ENCODE results near the gene UAP1L1. TPM values are rescaled to one million over a fixed set of nuclear protein-coding genes. Genes with fewer than 3 reads are reported as not detected.
A peak's percentile ranks its signal among the peaks of the same experiment; 100 is the strongest.

UAP1L1 gene
- total RNA-seq, 1 donor from 2014 or later: 11.7 TPM

DNA sequence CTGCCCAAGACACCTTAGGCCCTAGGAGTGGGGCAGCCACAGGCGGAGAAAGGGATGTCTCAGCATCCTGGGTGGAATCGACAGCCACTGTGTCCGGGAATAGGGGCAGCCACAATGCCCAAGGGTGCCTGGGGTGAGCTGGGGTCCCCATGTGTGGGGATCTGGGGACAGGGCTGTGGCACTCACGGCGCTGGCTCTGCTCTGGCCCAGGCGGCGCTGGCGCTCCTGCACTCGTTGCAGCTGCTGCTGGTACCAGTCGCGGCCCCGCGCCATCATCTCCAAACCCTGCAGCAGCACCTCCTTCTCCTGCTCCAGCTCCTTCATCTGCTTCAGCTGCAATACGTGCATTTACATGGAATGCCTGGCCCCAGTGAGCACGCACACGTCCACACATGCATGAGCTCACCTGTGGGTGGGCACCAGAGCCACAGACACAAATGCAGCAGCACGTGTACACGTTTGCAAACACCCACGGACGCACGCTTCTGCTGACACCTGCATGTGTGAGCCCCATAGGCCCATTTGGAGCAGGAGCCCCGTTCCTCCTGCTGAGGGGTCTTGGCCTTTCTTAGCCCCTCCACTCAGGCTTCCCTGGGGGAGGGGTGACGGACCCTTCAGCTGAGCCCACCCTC is 11.9 kb upstream of the UAP1L1 start:
- Histone ChIP-seq H3K4me3 (ENCODE audit: low read depth, low read length) (no peak overlapping the region), H3K27me3 (ENCODE audit: control insufficient read depth, insufficient read depth, low read length) (no peaks in the 10 kb centered on the region), H3K36me3 (ENCODE audit: control insufficient read depth, insufficient read depth, low read length) (no peaks in the 10 kb centered on the region)
- TF ChIP-seq, protein P1, sequence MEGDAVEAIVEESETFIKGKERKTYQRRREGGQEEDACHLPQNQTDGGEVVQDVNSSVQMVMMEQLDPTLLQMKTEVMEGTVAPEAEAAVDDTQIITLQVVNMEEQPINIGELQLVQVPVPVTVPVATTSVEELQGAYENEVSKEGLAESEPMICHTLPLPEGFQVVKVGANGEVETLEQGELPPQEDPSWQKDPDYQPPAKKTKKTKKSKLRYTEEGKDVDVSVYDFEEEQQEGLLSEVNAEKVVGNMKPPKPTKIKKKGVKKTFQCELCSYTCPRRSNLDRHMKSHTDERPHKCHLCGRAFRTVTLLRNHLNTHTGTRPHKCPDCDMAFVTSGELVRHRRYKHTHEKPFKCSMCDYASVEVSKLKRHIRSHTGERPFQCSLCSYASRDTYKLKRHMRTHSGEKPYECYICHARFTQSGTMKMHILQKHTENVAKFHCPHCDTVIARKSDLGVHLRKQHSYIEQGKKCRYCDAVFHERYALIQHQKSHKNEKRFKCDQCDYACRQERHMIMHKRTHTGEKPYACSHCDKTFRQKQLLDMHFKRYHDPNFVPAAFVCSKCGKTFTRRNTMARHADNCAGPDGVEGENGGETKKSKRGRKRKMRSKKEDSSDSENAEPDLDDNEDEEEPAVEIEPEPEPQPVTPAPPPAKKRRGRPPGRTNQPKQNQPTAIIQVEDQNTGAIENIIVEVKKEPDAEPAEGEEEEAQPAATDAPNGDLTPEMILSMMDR (IDR thresholded peaks at IDR 0.05; ENCODE audit: insufficient read depth, low read length, poor library complexity, severe bottlenecking): no peak
- DNase-seq (ENCODE audit: low read depth): no peak

DNA sequence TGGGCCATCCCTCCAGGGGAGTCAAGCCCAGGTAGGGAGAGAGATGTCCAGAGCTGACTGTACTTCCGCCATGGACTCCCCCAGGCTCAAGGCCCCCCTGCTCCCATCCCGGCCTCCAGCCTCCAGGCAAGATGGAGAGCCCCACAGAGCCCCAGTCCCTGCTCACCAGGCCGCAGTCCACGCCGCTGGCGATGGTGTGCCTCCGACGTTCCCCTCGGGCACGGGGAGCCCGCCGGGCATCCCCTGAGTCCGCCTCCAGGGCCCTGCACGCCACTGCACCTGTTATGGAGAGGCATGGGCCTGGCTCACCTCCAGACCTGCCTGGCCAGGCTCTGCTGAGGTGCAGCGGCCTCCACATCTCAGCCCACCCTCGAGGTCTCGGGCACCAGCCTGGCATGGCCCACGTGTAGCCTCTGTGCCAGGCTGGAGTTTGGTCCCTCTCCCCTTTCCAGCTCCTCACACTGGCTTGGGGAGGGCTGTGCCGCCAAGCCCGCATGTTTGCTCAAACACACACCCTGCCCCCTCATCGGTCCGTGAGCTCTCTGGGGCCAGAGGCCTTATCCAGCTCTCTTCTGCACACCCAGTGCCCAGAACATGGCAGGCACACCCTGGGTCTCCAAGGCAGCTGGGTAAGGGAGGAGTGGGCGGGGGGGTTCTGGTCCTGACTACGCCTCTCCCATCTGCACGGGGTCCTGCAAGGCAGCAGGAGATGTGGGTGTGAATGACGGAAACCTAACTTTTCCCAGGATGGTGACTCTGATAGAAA is 11.0 kb upstream of the UAP1L1 start:
- no peaks in the 10 kb centered on the region for H3K36me3 ChIP-seq (ENCODE audit: control insufficient read depth, insufficient read depth, low read length)

DNA sequence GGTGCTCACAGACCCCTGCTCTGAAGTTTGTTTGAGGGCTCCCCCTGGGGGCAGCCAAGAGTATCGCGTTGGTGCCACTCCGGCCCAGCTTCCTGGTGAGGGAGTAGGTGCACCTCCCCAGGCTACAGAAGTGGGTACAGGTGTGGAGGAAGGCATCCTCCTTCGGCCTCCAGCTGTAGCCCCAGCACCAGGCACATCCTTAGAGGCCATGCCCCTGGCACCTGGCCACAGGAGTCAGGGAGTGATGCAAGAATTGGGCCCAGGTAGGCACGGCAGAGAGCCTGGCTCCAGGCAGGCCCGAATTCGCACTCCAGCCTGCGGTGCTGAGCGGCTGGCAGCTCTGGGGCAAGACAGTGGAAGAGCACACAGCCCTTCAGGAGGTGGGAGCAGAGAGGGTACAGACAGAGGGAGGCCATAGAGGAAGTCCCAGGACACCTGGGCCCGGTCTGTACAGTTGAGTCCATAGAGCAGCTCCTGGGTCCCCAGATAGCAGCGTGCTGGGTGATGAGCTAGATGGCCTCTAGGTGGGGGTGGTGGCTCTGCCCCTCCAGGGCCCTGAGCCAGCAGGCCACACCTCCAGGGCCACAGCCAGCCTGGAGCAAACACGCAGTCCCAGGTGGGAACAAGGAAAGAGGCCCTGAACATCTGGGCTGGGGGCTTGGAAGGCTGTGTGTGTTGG is 9.3 kb upstream of the UAP1L1 start:
- Histone ChIP-seq H3K27me3 (ENCODE audit: control insufficient read depth, insufficient read depth, low read length) (no peaks in the 10 kb centered on the region), H3K36me3 (ENCODE audit: control insufficient read depth, insufficient read depth, low read length) (no peaks in the 10 kb centered on the region), H3K4me3 (ENCODE audit: low read depth, low read length) (no peak overlapping the region)
- TF ChIP-seq, protein P1 (IDR thresholded peaks at IDR 0.05; ENCODE audit: insufficient read depth, low read length, poor library complexity, severe bottlenecking): peak; percentile 91
- DNase-seq (ENCODE audit: low read depth): no peak

More for the DNA sequence above, 11.0 kb upstream of the UAP1L1 start:
- Histone ChIP-seq H3K27me3 (ENCODE audit: control insufficient read depth, insufficient read depth, low read length) (no peaks in the 10 kb centered on the region), H3K4me3 (ENCODE audit: low read depth, low read length) (no peak overlapping the region)
- TF ChIP-seq, protein P1 (IDR thresholded peaks at IDR 0.05; ENCODE audit: insufficient read depth, low read length, poor library complexity, severe bottlenecking): no peak
- DNase-seq (ENCODE audit: low read depth): no peak

DNA sequence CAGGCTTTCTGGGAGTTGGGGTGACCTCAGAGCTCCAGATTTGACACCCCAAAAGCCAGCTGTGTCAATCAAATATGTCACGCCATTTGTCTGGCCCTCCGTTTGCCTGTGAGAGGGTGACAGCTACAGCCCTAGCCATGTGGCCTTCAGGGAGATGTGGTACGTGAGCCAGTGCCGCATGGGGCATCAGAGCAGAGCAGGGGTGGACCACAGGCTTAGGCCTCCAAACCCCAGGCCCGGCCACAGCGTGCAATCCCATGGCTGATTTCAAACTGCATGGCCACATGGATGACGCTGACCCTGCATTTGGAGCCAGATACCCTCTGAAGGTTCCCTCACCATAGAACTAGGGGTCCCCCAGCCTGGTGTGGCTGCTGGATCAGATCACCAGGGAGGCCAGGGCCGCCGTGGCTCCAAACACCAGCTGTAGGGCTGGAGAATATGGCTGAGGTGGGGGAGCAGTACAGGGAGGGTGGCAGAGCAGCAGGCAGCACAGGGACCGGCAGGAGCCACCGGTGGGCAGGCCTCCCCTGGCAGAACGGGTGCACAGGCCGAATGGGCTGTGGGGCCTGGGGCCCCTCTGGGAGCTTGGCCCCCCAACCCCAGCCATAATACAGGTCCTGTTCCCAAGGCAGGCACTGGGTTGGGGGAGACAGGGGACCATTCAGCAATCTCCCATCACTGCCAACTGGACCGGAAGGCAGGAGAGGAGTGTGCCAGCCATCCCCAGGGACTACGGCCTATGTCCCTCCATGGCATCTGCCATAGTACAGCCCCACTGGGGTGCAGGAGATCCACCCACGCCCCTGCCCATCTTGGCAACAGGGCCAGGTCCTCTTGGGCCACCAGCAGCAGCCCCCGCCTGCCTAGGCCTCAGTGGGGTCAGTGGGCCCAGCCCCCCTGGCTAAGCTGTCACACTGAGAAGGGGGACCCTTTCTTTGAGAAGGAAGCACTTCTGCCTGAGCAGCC is 8.5 kb upstream of the UAP1L1 start:
- Histone ChIP-seq H3K27me3 (ENCODE audit: control insufficient read depth, insufficient read depth, low read length) (no peaks in the 10 kb centered on the region), H3K36me3 (ENCODE audit: control insufficient read depth, insufficient read depth, low read length) (no peaks in the 10 kb centered on the region), H3K4me3 (ENCODE audit: low read depth, low read length) (peak overlapping the region; percentile 35)
- no peak for DNase-seq (ENCODE audit: low read depth)
- TF ChIP-seq, protein P1 (IDR thresholded peaks at IDR 0.05; ENCODE audit: insufficient read depth, low read length, poor library complexity, severe bottlenecking): no peak

DNA sequence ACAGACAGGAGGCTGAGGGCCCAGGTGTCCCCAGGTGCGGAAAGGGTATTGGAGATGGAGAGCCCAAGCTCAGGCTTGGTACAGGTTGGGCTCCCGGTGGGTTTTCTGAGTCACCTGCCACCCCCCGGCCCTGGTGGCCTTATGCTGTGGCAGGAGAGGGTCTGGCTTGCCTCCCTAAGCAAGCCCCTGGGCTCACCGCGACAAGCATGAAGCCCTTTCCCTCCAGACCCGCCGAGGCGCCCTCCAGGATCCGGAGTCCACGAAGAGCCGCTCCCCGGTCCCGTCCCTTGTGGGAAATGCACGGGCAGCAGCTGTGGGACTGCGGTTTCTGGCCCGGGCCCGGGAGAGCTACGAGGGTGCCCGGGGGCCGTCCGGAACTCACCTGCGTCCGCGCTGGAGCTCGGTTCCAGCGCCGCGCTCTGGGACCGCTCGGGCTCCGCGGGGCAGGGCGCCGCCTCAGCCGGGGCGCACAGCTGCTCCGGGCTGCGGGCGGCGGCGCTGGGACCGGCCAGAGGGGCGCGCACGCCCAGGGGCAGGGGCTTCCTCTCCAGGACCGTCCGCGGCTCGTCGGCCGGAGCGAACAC is 7.7 kb upstream of the UAP1L1 start:
- Histone ChIP-seq H3K4me3 (ENCODE audit: low read depth, low read length) (peak overlapping the region; percentile 35), H3K27me3 (ENCODE audit: control insufficient read depth, insufficient read depth, low read length) (no peaks in the 10 kb centered on the region), H3K36me3 (ENCODE audit: control insufficient read depth, insufficient read depth, low read length) (no peaks in the 10 kb centered on the region)
- TF ChIP-seq, protein P1 (IDR thresholded peaks at IDR 0.05; ENCODE audit: insufficient read depth, low read length, poor library complexity, severe bottlenecking): no peak
- DNase-seq (ENCODE audit: low read depth): no peak

Data from kidney epithelial cell (primary cell).